Measurements from ENCODE around the gene SOX6.

The SOX6 gene

DNA sequence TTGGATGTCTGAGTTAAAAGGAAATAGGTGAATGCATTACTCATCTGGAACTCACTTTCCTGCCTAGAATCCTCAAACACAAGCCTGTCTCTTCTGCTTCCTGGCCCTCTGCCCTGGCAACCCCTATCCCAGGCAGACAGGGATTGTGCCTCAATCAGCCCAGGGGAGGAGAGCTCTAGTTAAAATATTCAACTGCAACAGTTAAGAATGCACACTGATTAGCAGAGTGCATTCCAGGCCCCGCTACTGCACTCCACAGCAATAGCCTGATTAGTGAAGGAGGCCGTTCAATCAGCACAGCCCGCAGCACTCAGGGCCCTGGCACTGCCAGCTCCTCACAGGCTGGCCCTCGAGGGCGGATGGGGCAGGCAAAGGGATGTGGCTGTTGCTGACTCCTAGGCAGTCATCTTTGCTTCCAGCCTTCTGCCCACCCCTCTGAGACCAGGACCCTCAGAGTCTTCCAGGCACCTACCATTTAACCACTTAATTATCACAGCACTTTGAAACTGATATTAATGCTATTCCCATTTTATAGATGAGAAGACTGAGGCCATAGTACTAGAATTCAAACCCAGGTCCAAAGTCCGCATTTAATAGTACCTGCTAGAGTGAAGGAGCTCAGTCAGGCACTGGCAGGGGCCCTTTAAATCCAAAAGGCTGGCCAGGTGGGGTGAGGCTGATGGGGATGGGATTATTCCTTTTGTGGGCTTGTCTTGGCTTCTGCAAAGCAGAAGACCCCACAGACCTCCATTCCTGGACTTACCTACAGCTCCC is 435.3 kb downstream of the SOX6 start:
- DNase-seq: peak; percentile 28

DNA sequence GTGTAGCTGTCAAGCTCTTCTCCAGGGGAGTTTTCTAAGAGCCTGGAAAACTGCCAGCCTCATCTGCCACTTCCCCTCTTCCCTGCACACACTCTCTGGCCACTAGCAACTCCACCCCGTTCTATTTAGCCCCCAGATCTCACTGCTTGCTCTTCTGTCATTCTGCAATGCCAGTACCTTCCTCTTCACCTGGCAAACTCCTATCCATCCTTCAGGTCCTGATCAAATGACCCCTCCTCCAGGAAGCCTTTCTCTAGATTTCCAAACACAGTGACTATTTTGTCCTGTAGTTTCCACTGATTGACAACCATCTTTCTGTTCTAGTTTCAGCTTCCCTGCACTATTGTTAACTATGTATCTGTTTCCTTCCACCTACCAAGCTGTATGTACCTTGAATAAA is 437.7 kb downstream of the SOX6 start:
- no peak for DNase-seq

DNA sequence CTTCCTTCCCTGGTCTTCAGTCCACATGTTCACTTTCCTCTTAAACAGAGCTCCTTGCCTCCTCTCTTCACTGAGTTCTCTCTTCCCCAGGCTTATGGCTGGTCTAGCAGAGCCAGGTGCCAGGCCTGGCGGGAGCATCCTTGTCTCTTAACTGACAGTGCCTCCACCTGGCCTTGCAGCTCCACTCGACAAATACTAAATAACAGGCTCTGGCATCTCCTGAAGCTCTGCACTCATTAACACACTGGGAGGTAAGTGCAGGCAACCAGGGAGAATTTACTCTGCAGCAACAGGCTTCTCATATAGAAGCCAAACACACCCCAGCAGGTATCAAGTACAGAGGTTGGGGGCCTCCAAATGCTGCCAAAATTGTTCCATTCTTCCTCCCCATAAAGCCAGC is 438.1 kb downstream of the SOX6 start:
- peak; percentile 12 for DNase-seq
